ENCODE measurements around the gene PSMA3.
"Not testable (repeated sequence)": the region's sequence is repeated elsewhere in the genome, so short reads cannot be mapped to it uniquely, and the experiment has no call there.

Gene PSMA3

DNA sequence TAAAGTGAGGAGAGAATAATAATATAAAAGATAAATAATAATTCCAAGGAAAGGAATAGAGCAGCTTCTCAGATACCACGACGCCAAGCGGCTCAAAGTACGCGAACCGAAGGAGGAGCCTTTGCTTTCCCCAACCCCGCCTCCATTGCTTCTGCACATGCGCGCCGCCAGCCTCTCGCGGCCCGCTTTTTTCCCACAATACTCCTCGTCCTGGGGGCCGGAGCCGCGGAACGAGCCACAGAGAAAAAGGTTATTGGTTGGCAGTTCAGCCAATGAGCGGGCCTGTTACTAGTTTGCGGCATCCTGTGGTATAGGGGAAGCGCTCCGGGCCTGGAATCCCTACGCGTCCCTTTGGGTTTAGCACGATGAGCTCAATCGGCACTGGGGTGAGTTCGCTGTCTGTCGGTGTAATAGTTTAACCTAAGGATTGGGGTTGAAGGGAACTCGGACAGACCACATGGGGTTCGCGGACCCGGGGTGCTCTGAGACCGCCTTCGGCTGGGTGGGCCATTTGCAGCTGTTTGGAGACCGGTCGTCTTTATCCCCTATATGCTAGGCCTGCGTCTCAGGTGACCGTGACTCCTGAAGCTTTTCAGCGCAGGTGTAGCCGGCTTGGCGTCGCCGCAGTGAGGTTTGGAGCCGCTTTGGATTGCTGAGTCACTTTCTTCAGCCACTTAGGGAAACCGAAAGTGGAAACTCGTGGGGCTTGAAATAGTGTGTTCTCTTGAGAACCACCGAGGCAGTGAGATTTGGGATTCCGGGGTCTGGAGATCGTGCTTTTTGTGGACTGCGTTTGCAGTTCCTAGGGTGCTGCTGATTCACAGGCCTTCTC lies at the start of gene PSMA3:
Gene PSMA3 (plus strand): TSS at position 288 of the 832 bp plus-strand sequence. CDS start 78 bp downstream, at position 366.
- DNase-seq (ENCODE audit: low read depth, low spot score) = peak; percentile 98

DNA sequence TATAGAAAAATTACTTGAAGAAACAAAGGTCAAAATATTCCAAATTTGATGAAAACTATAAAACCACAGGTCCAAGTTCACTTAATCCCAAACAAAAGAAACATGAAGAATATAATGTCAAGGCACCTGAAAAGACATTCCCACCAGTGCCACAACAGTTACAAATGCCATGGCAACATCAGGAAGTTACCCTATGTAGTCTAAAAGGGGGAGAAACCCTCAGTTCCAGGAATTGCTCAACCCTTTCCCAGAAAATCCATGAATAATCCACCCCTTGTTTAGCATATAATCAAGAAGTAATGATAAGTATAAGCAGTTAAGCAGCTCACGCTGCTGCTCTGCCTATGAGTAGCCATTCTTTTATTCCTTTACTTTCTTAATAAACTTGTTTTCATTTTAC lies 48.4 kb upstream of the PSMA3 start:
- DNase-seq (ENCODE audit: low read depth, low spot score) = no peak

DNA sequence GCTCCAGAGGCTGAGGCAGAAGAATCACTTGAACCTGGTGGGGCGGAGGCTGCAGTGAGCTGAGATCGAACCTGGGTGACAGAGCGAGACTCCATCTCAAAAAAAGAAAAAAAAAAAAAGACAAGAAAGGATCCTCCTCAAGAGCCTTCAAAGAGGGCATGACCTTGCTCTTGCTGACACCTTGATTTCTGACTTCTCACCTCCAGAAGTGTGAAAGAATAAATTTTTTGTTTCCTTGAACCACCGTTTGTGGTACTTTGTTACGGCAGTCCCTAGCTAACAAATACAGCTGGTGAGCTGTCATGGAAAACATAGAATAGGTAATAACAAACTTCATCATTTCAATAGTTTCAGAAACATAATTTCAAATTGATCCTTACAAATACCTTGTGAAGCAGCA lies 46.6 kb upstream of the PSMA3 start:
- DNase-seq (ENCODE audit: low read depth, low spot score) = no peak

DNA sequence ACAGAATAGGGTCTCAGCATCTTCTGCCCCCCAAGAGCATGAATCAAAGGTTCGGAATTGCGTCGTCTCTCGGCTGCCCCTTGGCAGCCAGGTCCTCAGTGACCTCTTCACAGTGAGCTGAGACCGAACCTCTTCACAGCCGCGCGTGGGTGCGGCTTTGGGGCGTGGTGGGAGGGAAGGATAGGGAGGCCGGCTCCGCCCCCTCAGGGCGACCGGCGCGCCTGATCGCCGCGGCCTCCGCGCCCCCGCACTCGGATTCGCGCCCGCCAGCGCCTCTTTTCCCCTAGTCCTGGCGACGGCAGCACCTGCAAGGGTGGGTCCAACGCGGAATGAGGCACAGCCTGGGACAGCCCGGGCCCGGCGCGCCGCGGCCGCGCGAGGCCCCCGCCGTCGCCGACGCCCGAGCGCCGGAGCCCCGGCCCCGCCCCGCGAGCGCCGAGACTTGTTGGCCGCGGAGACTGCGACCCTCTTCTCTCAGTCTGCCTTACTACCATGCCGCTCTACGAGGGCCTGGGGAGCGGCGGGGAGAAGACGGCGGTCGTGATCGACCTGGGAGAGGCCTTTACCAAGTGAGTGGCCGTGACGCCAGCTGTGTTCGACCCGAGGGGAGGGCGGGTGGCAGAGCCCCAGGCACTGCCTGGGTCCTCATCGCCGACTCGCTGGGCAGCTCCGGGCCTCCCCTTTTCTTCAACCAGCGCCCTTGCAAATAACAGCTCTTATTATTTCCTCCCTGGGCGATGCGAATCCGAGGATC lies 44.7 kb upstream of the PSMA3 start, which contains the start of gene ACTR10:
Gene ACTR10 (plus strand): TSS at position 424 of the 754 bp plus-strand sequence. CDS start 69 bp downstream, at position 493.
- DNase-seq (ENCODE audit: low read depth, low spot score) = peak; percentile 77

DNA sequence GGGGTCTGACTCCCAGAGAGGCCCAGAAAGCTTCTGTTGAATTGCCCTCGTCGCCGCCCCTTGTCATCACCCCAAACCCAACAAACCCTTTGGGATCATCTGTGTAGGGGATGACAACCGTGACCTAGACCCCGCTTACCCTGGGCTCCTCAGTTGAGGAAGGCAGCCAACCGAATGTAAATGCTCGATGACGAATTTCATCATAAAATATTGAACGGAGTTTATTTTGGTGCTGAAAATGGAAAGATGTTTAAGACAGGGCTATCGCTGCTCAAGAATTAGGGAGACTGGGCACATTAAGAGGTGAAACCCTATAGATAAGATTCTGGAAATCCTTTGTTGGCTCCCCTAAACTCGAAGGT lies 44.2 kb upstream of the PSMA3 start:
- DNase-seq (ENCODE audit: low read depth, low spot score) = no peak

DNA sequence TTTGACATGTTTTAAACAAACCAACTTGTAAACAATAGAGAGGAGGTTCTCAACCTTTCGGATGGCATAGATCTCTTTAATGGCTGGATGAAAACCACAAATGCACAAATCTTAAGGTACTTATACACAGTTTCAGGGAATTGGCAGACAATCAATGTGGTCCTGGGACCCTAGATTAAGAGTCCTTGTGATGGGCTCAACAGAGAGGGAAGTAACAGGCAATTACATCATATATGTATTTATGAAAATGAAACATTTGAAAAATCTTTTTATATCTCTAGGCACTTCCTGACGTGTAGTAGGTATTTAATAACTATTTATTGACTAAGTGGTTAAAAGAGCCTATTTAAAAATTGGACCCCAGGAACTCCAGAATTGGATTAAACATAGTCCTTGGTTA lies 43.8 kb upstream of the PSMA3 start:
- DNase-seq (ENCODE audit: low read depth, low spot score) = no peak

DNA sequence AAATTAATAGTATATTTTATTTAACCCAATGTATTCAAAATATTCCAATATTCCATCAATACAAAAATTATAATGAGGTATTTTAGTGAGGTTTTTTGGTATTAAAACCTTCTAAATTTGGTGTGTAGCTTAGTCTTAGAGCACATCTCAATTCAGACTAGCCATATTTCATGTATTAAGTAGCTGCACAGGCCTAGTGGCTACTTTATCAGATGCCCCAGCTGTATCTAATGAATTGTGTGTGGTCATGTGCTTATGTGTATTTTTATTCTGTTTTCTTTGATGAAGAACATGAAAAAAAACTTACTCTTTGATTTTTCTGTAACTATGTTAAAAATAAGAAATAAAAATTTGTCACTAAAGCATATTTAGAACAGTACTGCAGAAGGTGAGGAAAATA lies 31.5 kb upstream of the PSMA3 start:
- DNase-seq (ENCODE audit: low read depth, low spot score) = no peak

DNA sequence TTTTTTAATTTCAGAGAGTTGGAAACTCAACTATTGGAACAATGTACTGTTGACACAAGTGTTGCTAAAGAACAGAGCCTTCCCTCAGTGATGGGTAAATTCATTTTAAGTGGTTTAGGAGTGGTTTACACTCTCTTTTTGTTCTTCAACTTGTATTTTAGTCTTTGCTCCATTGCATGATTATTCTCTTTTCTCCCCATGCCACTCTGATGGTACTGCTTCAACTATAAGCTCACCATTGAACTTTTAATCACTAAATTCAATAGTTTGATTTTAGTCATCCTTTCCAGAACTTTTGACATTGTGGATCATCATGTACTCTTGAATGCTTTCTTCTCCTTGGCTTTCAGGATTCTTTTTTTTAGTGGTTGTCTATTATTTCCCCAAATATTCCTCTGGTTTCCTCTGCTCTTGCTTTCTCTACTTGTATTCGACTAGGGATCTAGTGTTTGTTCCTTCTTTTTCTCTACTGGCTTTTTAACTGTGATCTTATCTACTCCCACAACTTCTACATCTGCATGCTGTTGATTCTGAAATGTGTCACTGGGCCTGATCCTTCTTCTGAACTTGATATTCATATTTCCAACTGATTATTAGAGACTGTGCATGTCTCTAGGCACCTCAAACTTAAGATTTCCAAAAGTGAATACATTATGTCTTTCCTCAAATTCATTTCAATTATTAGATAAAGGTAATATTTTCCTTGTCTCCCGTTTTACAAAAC lies 29.3 kb upstream of the PSMA3 start:
- no peak for DNase-seq (ENCODE audit: low read depth, low spot score)

DNA sequence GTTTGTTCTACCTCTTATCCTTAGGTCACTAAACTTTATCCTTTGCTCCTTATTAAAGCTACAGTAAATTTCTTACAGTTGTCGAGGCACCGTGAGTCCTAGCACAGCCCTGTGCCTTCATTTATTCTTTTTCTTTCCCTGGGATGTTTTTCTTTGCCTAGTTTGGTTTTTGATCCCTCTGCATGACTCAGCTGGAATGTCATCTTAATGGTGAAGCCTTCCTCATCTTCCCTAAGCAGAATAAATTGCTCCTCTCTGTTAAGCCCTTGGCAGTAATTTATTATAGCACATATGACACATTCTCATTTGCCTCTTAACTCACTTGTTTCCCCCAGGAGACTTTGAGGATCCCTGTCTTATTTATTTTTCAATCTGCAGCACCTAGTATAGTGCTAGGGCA lies 28.1 kb upstream of the PSMA3 start:
- no peak for DNase-seq (ENCODE audit: low read depth, low spot score)

DNA sequence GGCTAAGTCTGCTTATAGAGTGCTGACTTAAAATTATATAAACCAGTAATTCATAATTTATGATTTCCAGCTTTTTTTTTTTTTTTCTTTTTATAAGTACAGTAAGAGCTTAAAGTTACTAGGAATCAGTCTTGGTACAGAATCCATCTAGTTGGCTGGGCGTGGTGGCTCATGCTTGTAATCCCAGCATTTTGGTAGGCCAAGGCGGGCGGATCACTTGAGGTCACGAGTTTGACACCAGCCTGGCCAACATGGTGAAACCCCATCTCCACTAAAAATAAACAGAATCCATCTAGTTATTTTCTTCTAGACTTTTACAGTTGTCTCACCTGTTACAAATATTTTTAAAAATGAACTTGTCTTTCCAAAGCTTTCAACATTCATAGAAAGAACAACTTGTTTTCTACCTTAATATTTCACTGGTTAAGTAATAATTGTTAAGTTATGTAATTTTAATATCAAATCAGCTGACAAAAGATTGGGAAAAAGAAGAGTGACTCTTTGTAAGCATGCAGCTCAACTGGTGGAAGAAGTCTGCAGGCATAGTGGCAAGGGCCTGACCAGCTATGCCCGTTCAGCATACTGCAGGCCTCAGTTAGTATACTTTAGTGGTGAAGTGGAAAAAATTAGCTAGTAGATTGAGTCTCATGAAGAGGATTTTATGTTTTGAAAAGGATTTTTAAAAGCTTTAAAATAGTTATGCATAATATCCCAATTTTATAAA lies 17.4 kb upstream of the PSMA3 start:
- no peak for DNase-seq (ENCODE audit: low read depth, low spot score)

DNA sequence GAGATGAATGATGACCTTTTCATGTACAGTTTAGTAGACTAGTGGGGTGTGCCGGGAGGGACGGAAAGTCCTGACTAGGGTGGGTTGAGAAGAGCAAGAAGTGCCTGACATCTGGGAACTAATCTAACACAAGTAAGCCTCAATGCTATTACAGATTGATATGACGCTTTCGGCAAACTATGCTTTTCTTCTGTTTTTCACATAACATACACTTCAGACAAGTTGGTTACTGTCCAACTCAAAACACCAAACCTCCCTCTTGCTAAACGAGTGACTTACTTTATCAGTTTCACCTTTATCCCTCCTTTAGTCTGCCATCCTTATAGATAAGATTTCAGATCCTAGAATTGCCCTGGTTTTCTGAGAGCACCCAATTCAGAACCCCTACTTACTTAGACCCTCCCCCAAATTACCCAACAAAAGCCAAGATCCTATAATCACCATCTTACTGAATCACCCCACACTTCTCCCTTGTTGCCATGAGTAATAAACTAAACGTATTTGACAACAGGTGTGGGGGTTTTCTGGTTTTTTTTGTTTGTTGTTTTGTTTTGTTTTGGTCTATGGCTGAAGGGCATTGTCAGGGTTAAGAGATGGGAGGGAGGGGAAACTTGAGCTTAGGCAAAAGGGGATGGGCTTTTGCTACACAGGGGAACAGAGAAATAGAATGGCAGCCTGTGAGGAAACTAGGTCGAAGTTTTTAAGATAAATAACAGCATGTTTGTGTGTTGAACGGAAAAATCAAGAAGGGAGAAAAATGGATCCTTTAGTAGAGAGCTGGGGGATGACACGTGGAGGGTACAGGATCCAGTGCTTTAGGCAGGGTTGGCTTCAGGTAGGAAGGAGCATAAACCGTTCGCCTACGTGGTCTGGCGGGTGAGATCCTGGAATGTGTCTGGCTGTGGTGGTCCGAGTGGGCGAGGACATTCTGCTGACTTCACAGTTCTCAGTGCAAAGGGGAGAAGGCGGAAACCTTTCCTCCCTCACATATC lies 6.1 kb upstream of the PSMA3 start:
- DNase-seq (ENCODE audit: low read depth, low spot score) = no peak

DNA sequence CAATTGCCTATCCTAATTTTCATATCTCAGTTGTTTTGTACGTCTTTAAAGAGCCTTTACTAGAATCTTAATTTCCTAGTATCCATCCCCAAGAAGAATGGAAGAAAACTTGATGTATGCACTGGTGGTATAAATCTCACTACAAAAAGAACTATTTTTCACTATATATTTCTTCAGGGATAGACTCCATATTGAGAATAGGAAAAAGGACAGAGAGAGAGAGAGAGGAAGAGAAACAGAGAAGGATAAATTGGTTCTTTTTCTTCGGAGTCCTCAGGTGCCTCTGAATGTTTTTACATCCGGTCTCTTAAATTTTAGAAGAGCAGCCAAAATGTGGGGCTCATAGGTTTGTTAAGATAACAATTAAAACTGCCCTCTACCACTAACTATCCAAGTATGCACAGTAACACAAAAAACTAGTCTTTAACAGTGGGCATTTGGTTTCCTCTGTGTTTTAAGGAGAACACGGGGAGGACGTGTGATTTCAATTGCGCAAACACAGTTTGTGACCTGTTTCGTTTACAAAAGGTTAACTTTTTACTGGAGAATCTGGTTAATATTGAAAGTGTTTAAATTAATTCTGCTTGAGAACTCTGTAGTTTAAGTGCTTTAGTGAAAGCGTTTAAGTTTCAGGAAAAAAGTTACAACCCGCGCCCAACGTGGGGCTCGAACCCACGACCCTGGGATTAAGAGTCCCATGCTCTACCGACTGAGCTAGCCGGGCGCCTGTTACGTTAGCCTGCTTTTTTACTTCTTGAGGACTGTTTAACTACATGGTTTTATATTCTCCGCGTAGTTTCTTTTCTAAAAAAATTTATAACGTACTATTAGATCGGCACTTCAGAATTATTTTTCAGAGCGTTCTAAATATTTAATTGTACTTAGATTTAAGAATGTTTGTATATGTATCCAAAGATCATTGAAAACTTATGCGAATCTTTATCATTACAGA lies 5.1 kb upstream of the PSMA3 start:
- peak; percentile 65 for DNase-seq (ENCODE audit: low read depth, low spot score)

DNA sequence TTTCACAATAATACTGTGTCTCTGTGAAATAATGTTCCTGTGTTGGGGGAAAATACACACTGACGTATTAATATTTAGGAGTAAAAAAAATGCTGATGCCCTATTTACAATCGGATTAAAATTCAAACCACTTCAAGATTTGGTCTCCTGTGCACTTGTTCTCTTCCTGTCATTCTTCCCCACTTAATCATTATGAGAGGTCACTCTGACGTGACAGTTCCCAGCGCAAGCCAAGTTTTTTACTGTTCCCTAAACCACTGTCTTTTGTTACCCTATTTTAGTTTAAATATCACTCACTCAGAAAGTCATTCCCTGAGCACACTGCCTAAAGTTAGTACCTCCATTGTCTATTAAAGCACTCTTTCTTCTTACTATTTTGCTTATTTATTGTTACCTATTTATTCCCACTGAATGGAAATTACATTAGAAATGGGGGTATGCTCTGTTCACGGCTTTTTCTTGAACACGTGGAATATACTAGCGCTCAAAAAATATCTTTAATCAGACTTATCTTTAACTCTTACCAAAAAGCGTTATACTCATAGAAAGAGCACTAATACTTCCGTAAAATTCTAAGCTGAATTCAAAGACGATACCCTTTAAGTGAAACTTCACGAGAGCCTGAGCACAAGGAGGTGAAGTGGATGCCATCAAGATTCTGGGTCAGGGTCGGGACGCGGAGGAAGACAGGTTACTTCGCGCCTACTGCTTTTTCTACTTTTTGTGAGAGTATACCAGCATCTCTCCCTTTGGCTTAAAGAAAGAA lies 670 bp upstream of the PSMA3 start:
- DNase-seq (ENCODE audit: low read depth, low spot score) = no peak

DNA sequence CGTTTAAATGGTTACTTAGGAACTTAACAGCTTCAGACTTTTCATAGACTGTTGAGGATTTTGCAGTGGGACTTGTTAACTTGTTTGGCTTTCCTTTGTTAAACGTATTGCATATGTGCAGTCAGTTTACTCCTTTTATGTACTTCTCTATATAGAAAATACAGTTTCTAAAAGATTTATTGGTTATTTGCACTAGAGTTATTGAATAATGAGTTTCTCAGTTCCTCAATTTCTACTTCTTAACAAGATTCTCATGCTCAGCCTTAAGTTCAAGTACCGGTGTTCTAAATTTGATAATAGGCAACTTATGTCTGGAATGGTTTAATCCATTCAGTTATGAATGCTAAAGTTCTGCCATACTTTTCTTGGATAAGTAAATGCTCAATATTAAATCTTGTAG lies 919 bp downstream of the PSMA3 start:
- DNase-seq (ENCODE audit: low read depth, low spot score) = no peak

DNA sequence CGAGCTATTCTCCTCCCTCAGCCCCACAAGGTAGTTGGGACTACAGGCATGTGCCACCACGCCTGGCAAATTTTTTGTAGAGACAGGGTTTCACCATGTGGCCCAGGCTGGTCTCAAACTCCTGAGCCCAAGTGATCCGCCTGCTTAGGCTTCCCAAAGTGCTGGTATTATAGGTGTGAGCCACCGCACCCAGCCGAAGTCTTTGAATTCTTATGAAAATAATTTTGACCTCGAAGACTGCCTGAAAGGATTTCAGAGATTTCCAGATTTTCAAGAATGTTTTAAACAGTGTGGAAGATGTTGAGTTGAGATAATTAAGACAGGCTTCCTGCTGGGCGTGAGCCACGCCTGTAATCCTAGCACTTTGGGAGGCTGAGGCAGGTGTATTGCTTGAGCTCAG lies 5.0 kb downstream of the PSMA3 start:
- no peak for DNase-seq (ENCODE audit: low read depth, low spot score)

DNA sequence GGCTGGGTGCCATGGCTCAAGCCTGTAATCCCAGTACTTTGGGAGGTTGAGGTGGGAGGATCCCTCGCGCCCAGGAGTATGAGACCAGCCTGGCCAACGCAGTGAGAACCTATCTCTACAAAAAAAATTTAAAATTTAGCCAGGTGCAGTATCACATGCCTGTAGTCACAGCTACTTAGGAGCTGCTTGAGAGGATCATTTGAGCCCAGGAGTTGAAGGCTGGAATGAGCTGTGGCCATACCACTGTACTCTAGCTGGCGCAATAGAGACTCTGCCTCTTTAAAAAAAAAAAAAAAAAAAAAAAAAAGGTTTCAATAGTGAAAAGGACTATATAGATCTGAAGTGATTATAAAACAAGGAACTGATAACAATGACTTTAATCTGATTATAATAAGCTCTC lies 13.5 kb downstream of the PSMA3 start:
- no peak for DNase-seq (ENCODE audit: low read depth, low spot score)

DNA sequence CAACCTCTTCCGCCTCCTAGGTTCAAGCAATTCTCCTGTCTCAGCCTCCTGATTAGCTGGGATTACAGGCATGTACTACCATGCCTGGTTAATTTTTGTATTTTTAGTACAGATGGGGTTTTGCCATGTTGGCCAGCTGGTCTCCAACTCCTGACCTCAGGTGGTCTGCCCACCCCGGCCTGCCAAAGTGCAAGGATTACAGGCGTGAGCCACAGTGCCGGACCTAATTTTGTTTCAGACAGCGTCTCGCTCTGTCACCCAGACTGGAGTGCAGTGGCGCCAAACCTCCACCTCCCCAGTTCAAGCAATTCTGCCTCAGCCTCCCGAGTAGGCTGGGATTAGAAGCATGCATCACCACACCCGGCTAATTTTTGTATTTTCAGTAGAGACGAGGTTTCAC lies 17.4 kb downstream of the PSMA3 start:
- DNase-seq (ENCODE audit: low read depth, low spot score) = not testable (repeated sequence)

DNA sequence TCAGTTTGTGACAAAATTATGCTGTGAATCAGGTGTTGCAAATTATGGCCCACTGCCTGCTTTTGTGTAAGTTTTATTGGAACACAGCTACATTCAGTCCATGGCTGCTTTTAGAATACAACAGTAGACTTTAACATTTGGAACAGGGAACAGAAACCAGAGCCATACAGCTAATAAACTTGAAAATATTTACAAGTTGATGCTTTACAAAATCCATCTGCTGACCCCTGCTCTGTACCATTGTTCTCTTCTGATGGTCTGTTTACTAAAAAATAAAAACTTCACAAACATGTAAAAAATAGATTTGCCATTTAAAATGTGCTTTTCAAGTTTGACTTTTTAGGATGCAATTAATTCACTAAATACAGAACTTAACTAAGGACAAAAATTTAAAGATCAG lies 20.8 kb downstream of the PSMA3 start:
- no peak for DNase-seq (ENCODE audit: low read depth, low spot score)

DNA sequence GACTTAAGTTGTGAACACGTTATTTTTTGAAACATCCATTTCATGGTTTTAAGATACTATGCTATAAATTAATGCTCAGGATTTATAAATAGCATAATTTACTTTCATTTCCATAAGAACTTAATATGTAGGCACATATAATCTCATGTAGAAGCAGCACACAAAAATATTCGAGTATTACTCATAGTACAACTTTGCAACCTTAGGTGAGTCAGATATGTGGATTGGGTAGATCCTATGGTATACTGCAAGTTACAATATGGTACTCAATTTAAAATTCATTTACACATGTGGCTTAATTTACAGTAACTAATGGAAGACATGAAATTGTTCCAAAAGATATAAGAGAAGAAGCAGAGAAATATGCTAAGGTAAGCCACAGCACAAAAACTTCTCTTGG lies 26.0 kb downstream of the PSMA3 start:
- DNase-seq (ENCODE audit: low read depth, low spot score) = no peak

All from activated naive CD8-positive, alpha-beta T cell treated with anti-CD3 and anti-CD28 coated beads, Interleukin-2, amount 50 U/mL, for 16 hours (primary cell).